Renal cortical epithelial cell (primary cell): ENCODE data around the gene EVI5. TPM values are rescaled to one million over a fixed set of nuclear protein-coding genes. Genes with fewer than 3 reads are reported as not detected.
"Not testable (repeated sequence)": the region's sequence is repeated elsewhere in the genome, so short reads cannot be mapped to it uniquely, and the experiment has no call there.

Experiments used
- DNase-seq: peaks from one replicate; pipeline ENCODE4 v3.0.0-alpha.2; 2011; ENCODE audit warnings: low read depth
- total RNA-seq: library from RNA; depleted of rRNA; stranded (reverse); fragments of >200 nt; gene quantifications from 2 replicates; pipeline ENCODE4 v1.2.3, GENCODE V29; 2014

EVI5 gene
- total RNA-seq, 1 donor from 2014 or later = 35.7 TPM

GRCh38 chr1:92791487-92792066 is 6.7 kb upstream of the EVI5 start:
- DNase-seq = no peak

DNA sequence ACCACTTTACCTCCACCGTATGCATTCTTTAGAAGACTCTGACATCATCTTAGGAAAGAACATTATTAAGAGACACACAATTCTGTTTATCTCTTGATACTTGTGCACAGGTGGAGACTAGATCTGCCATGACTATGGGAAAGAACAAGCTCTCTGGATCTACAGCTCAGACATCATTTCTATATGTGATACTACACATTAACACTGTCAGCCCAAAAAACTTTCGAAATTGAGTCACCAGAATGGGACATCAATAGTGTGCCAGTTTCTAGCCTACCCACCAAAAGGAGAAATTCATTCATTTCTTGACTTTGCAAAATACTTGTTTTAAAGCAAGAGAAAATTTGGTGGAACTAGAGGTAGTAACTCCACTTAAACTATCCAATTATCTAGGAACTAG is 6.0 kb upstream of the EVI5 start:
- no peak for DNase-seq

DNA sequence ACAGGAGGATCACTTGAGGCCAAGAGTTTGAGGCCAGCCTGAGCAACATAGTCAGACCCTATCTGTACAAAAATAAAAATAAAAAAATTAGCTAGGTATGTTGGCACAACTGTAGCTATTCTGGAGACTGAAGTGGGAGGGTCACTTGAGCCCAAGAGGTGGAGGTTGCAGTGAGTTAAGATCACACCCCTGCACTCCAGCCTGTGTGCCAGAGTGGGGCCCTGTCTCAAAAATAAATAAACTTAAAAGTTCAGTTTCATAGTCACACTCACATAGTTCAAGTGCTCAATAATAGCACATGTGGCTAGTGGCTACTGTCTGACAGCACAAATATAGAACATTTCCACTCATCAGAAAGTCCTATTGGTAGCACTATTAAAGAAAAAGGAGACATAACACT is 5.2 kb upstream of the EVI5 start:
- DNase-seq = no peak

GRCh38 chr1:92786111-92786901 is 1.4 kb upstream of the EVI5 start:
- no peak for DNase-seq

GRCh38 chr1:92784021-92784638 is 778 bp downstream of the EVI5 start:
- DNase-seq = peak; percentile 72

DNA sequence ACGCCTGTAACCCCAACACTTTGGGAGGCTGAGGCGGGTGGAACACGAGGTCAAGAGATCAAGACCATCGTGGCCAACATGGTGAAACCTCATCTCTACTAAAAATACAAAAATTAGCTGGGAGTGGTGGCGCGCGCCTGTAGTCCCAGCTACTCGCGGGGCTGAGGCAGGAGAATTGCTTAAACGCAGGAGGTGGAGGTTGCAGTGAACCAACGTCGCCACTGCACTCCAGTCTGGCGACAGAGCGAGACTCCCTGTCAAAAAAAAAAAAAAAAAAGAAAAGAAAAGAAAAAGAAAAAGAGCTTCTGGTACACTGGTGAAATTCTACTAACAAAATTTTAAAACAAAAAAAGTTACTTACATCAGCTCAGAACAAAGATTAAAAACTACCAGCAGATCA is 1.4 kb downstream of the EVI5 start:
- DNase-seq = peak; percentile 19

DNA sequence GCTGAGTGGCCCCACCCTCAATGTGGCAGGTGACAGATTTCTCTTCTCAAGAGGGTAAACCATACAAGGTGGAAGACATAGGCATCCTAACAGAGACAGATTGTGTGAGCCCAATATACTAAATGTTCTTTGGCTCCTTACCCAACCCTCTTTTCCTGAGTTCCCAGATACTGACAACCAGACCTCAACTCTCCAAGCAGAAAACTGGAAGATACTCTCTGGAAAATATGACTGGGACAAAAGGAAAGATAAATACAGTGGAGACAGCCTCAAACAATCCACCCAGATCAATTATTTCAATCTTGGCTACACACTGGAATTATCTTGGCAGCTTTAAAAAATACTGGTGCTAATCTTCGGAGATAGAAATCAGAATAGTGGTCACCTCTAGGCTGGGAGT is 6.5 kb downstream of the EVI5 start:
- DNase-seq = no peak

DNA sequence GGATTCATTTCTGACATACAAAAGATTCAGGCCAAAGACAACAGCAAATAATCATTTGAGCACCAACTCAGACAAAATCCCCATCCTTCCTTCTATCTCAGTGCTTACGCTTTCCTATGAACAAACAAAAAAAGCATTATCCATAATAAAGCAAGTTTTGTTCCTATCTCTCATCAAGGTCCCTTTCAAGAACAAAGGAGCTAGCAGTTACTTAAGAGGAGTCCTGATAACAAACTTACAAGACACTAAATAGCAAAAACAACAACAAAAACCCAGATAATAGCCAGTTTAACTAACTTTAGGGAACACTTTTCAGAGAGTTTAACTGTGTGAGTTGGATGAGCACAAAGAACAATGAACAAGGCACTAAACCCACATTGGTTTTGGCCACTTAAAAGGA is 10.5 kb downstream of the EVI5 start:
- DNase-seq = no peak

DNA sequence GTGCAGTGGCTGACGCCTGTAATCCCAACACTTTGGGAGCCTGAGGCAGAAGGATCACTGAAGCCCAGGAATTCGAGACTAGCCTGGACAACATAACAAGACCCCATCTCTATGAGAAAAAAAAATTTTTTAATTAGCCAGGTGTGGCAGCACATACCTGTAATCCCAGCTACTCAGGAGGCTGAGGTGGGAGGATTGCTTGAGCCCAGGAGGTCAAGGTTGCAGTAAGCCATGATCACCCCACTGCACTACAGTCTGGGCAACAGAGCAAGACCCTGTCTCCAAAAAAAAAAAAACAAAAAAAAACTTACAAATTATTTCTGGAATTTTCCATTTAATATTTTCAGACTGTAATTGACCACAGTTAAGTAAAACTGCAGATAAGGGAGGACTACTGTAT is 11.2 kb downstream of the EVI5 start:
- not testable (repeated sequence) for DNase-seq

DNA sequence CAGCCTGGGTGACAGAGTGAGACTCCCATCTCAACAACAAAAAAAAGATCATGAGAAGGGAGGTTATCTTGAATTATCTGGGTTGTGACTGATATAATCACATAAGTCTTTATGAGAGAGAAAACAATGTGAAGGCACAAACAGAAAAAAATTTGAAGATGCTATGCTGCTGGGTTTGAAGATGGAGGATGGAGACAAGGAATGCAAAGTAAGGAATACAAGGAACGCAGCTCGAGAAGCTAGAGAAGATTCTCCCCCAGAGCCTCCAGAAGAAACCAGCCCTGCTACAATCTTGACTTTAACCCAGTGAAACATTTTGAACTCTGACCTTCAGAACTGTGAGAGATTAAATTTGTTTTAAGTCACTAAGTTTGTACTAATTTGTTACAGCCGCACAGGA is 15.1 kb downstream of the EVI5 start:
- no peak for DNase-seq

GRCh38 chr1:92768915-92769314 is 16.0 kb downstream of the EVI5 start:
- DNase-seq = no peak

DNA sequence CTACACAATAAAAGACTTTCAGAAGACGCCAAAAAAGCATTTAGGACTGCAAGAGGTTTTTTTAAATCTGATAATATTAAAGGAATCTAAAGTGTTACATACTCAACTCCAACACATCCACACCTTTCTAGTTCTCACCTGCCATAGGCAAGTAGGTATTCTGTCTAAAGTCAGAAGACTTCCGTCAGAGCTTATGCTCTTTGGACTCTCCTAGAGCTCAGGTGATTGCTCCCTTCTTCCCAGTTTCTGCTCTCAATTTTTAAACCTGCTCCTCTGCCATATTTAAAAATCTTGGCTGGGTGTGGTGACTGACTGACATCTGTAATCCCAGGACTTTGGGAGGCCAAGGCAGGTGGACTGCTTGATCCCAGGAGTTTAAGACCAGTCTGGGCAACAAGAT is 16.6 kb downstream of the EVI5 start:
- DNase-seq = no peak

- DNase-seq = no peak
Measured at GRCh38 chr1:92764116-92764515, 20.8 kb downstream of the EVI5 start.

- DNase-seq = no peak
Measured at GRCh38 chr1:92762355-92762754, 22.6 kb downstream of the EVI5 start.

DNA sequence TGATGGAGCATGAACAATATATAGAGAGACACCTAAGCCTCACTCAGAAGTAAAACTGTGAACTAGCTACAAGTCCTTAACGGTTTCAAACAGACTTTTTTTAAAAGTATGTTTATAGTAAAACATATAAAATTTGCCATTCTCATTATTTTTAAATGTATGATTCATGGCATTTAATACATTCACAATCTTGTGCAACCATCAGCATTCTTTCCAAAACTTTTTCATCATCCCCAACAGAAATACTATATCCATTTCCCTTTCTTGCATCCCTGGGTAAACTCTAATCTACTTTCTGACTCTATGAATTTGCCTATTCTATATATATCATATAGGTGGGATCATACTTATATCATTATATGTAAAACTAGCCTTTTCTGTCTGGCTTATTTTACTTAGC is 25.5 kb downstream of the EVI5 start:
- DNase-seq = no peak

- no peak for DNase-seq
Measured at GRCh38 chr1:92756537-92756936, 28.4 kb downstream of the EVI5 start.

DNA sequence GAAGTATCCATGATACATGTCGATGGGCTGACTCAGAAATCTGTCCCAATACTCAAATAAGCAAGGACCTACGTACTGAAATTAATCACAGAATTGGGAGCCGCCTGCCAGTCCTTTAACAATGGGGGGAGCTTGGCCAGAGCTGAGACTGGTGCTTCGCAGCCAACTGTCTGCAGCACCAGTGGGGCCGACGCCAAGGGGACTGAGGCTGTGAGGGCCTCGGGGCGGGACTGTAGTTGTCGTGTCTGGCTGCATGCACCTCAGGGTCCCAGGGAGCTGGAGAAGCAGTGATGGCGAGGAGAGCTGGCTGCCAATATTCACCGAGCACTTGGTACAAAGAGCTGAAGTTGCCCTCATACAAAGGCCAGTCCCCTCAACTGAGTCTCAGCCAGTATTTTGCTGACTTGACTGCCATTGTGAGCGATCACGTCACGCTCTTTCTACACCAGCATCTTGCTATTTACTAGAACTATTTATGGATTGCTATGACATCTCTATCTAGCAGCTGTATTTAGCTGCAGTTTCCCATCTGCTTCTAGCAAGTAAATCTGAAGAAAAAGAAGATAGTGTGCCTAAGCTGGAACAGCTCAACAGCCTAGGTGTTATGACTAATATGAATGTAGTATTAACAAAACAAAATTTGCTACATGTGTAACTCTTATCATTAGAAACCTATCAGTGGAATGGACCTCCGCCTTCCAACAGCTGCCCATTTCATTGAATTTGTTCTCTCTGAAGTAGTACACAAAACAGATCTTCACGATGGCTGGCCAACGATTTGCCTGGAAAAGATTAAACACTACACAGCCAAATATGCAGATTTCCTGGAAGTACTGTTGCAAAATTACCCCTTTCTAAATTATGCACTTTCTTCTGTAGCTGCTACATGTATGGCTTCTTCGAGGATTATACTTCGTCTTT is 29.1 kb downstream of the EVI5 start:
- no peak for DNase-seq

GRCh38 chr1:92754719-92755050 is 30.2 kb downstream of the EVI5 start:
- DNase-seq = no peak

GRCh38 chr1:92754000-92754718 is 30.7 kb downstream of the EVI5 start:
- DNase-seq = peak; percentile 48

DNA sequence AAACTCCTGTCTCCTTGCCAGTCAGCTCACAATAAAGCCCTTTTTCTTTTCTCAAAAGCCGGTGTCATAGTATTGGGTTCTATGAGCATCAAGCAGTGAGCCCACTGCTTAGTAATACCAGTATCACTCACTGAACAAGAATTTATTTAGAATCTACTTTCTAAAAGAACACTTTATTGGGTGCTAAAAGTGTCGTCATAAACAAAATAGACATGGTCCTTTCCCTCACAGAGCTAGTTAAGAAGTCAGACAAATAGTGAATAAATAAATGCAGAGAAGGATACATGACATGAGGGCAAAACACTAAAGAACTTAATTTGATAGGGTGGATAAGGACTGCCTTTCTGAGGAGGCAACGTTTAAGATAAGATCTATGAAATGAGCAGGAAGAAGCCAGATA is 32.2 kb downstream of the EVI5 start:
- DNase-seq = no peak

GRCh38 chr1:92749024-92749634 is 35.8 kb downstream of the EVI5 start:
- DNase-seq = peak; percentile 69
